OCI-LY1 (cell line): ENCODE data around the gene BRD1.

Source experiments
- CTCF ChIP-seq: fragments of 200-600 bp; sonication (generic), shearing (Covaris generic); IDR thresholded peaks from 2 replicates; pipeline ENCODE4 v1.5.1; 2017; ENCODE audit warnings: mild to moderate bottlenecking, antibody characterized with exemption, low read length, moderate library complexity, mixed read lengths
- EZH2 ChIP-seq: fragments of 200-600 bp; sonication (generic), shearing (Covaris generic); IDR thresholded peaks from 2 replicates; pipeline ENCODE4 v1.8.0; 2017; ENCODE audit warnings: borderline replicate concordance, mixed run types, mild to moderate bottlenecking, antibody characterized with exemption, low read length, moderate library complexity, mixed read lengths

- TF ChIP-seq EZH2, result no peak
- no peak for TF ChIP-seq CTCF
Observed at GRCh38 chr22:49736538-49736937, 91.1 kb downstream of the BRD1 start.
